ENCODE measurements around the gene PLCB2. TPM values are rescaled to one million over a fixed set of nuclear protein-coding genes. Genes with fewer than 3 reads are reported as not detected.

Gene PLCB2
- total and polyA plus RNA-seq, 8 donors = 13.5 to 86.4 (median 14.9) TPM

DNA sequence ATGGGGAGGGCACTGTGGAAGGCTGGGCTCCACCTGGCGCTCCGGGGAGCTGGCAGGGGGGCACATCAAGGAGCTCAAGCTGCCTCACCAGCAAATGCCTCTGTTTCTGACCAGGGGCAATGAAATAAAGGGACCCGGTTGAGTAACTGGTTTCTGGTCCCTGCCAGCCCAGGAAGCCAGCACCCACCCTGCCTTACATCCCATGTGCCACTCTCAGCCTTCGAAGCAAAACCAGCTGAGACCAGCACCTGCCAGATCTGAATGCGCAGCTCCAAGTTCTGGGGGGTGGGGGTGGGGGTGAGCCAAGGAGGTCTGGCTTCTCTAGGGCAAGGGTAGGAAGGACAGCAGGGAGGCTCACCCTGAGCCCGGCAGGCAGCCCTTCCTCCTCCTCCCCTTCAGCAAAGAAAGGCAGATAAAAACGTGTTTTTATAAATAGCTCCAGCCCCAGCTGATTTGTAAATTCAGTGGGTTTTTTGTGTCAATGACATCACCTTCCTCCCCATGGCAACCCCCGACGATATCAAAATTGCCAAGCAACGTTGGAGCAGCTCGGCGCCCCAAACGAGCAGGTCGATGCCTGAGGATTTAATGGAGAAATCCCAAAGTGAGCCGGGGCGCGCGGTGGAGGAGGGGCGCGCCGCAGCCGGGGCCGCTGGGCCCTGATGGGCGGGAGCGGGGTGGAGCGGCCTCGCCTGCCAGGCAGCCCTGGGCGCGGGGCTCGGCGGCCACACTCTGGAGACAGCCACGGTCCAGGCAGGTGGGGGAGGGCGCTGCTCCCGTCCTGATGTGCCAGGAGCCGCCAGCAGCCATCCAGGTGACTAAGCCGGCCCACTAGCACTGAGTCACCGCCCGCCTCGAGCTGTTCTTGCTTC is 69.0 kb downstream of the PLCB2 start, which contains the start of gene PAK6:
PAK6 (plus strand) TSS at position 532 of the 872 bp plus-strand sequence. CDS start 25,723 bp downstream, outside the sequence.
- no peaks in the 10 kb centered on the region for H3K36me3 ChIP-seq
- H3K27ac ChIP-seq = no peak within 1 kb of the TSS
- H3K9me3 ChIP-seq = no peaks in the 10 kb centered on the region
- DNase-seq (peak in 3 of 4 donors; percentile 57 to 90 (median 80)), ATAC-seq (peak; percentile 94)
- peak within 1 kb of the TSS; percentile 2 to 5 for H3K4me3 ChIP-seq
- peaks cover 0 to 33% of the 10 kb centered on the region in 2 donors for H3K27me3 ChIP-seq
- TF ChIP-seq, protein P1, sequence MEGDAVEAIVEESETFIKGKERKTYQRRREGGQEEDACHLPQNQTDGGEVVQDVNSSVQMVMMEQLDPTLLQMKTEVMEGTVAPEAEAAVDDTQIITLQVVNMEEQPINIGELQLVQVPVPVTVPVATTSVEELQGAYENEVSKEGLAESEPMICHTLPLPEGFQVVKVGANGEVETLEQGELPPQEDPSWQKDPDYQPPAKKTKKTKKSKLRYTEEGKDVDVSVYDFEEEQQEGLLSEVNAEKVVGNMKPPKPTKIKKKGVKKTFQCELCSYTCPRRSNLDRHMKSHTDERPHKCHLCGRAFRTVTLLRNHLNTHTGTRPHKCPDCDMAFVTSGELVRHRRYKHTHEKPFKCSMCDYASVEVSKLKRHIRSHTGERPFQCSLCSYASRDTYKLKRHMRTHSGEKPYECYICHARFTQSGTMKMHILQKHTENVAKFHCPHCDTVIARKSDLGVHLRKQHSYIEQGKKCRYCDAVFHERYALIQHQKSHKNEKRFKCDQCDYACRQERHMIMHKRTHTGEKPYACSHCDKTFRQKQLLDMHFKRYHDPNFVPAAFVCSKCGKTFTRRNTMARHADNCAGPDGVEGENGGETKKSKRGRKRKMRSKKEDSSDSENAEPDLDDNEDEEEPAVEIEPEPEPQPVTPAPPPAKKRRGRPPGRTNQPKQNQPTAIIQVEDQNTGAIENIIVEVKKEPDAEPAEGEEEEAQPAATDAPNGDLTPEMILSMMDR (IDR thresholded peaks at IDR 0.05) = no peak
- H3K4me1 ChIP-seq = peaks cover 0 to 30% of the 10 kb centered on the region in 2 donors
- intact Hi-C loops (cut with DNase I) = no loop called here

Other genes starting within 250 kb of the PLCB2 start
- gene BMF, start 199.1 kb downstream of the PLCB2 start, total RNA-seq = 10 to 100 TPM; 16.2 to 21.2 TPM
- gene BMF, start 199.1 kb downstream of the PLCB2 start, polyA plus RNA-seq (ENCODE audit: insufficient read length in 6 of 6) = 10 to 100 TPM; 50.1 to 58.6 (median 52.1) TPM
- gene BUB1B, start 146.9 kb downstream of the PLCB2 start, total RNA-seq = 1 to 10 TPM; 4.6 to 8.6 TPM
- gene BUB1B, start 146.9 kb downstream of the PLCB2 start, polyA plus RNA-seq (ENCODE audit: insufficient read length in 6 of 6) = 10 to 100 TPM; 21.0 to 54.5 (median 32.4) TPM
- 10 to 100 TPM in 1 of 2 donors, 1 to 10 TPM in 1; 9.0 to 14.6 TPM for gene PAK6, start 68.9 kb downstream of the PLCB2 start, total RNA-seq
- 1 to 10 TPM; 5.3 to 8.3 (median 7.6) TPM for gene PAK6, start 68.9 kb downstream of the PLCB2 start, polyA plus RNA-seq (ENCODE audit: insufficient read length in 6 of 6)
- gene ANKRD63, start 24.9 kb downstream of the PLCB2 start, total RNA-seq = not detected
- not detected for gene ANKRD63, start 24.9 kb downstream of the PLCB2 start, polyA plus RNA-seq (ENCODE audit: insufficient read length in 6 of 6)
- gene INAFM2, start 15.8 kb upstream of the PLCB2 start, total RNA-seq = 10 to 100 TPM; 27.1 to 37.1 TPM
- gene INAFM2, start 15.8 kb upstream of the PLCB2 start, polyA plus RNA-seq (ENCODE audit: insufficient read length in 6 of 6) = 10 to 100 TPM; 20.5 to 31.1 (median 22.7) TPM
- 10 to 100 TPM; 31.7 to 65.4 TPM for gene CCDC9B, start 33.0 kb upstream of the PLCB2 start, total RNA-seq
- gene CCDC9B, start 33.0 kb upstream of the PLCB2 start, polyA plus RNA-seq (ENCODE audit: insufficient read length in 6 of 6) = 10 to 100 TPM in 1 of 6 donors, 1 to 10 TPM in 5; 4.5 to 10.7 (median 7.5) TPM
- gene PHGR1, start 43.1 kb upstream of the PLCB2 start, total RNA-seq = not detected
- gene PHGR1, start 43.1 kb upstream of the PLCB2 start, polyA plus RNA-seq (ENCODE audit: insufficient read length in 6 of 6) = not detected
- 1 to 10 TPM in 1 of 2 donors, under 1 TPM in 1; 0.65 to 2.5 TPM for gene DISP2, start 50.3 kb upstream of the PLCB2 start, total RNA-seq
- gene DISP2, start 50.3 kb upstream of the PLCB2 start, polyA plus RNA-seq (ENCODE audit: insufficient read length in 6 of 6) = 1 to 10 TPM in 5 of 6 donors, under 1 TPM in 1; 0.61 to 3.1 (median 1.6) TPM
- 10 to 100 TPM; 14.2 to 32.2 TPM for gene KNSTRN, start 74.8 kb upstream of the PLCB2 start, total RNA-seq
- 10 to 100 TPM; 25.2 to 46.2 (median 31.8) TPM for gene KNSTRN, start 74.8 kb upstream of the PLCB2 start, polyA plus RNA-seq (ENCODE audit: insufficient read length in 6 of 6)
- 100 to 1,000 TPM in 1 of 2 donors, 10 to 100 TPM in 1; 61.9 to 104 TPM for gene IVD, start 97.9 kb upstream of the PLCB2 start, total RNA-seq
- 100 to 1,000 TPM in 5 of 6 donors, 10 to 100 TPM in 1; 87.4 to 132 (median 117) TPM for gene IVD, start 97.9 kb upstream of the PLCB2 start, polyA plus RNA-seq (ENCODE audit: insufficient read length in 6 of 6)
- 10 to 100 TPM; 23.7 to 27.2 TPM for gene BAHD1, start 133.0 kb upstream of the PLCB2 start, total RNA-seq
- gene BAHD1, start 133.0 kb upstream of the PLCB2 start, polyA plus RNA-seq (ENCODE audit: insufficient read length in 6 of 6) = 10 to 100 TPM; 11.4 to 18.0 (median 14.8) TPM
- gene CHST14, start 163.0 kb upstream of the PLCB2 start, total RNA-seq = 10 to 100 TPM; 15.1 to 20.2 TPM
- gene CHST14, start 163.0 kb upstream of the PLCB2 start, polyA plus RNA-seq (ENCODE audit: insufficient read length in 6 of 6) = 10 to 100 TPM; 33.8 to 44.1 (median 39.4) TPM

All from left lung (tissue), 10 donors.